Hematopoietic multipotent progenitor cell treated with erythropoietin and hydrocortisone succinate and interleukin-3 and kit ligand, for 6 days (in vitro differentiated cells): ENCODE results near the gene APOE.
"Not testable (repeated sequence)": the region's sequence is repeated elsewhere in the genome, so short reads cannot be mapped to it uniquely, and the experiment has no call there.

Source experiments
- DNase-seq: peaks from one replicate; pipeline ENCODE4 v3.0.0-alpha.2; 2015

Gene APOE

DNA sequence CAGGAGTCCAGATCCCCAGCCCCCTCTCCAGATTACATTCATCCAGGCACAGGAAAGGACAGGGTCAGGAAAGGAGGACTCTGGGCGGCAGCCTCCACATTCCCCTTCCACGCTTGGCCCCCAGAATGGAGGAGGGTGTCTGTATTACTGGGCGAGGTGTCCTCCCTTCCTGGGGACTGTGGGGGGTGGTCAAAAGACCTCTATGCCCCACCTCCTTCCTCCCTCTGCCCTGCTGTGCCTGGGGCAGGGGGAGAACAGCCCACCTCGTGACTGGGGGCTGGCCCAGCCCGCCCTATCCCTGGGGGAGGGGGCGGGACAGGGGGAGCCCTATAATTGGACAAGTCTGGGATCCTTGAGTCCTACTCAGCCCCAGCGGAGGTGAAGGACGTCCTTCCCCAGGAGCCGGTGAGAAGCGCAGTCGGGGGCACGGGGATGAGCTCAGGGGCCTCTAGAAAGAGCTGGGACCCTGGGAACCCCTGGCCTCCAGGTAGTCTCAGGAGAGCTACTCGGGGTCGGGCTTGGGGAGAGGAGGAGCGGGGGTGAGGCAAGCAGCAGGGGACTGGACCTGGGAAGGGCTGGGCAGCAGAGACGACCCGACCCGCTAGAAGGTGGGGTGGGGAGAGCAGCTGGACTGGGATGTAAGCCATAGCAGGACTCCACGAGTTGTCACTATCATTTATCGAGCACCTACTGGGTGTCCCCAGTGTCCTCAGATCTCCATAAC, at the start of gene APOE:
Gene APOE, plus strand, starts transcription at position 360 of the 724 bp plus-strand sequence. CDS start 829 bp downstream, outside the sequence.
- peak; percentile 50 for DNase-seq

- peak; percentile 72 for DNase-seq
These were observed 49.0 kb upstream of the APOE start for GRCh38 chr19:44856421-44857083.

DNA sequence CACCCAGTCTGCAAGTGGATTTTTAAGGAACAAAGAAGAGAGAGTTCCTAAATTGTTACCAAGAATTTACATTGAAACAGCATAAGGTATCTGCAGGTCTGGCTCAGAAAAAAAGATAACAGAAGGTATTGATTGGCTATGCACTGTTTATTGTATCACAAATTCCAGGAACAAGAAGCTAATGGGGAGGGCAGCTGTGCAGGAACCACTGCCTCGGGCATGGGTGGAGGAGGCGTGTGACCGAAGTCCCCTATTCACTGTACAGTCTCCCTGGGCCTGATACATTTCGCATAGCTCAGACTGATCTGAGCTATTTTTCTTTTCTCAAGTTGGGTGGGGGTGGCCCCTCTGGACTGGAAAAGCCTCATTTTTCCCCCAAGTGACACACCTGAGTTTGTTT, 47.8 kb upstream of the APOE start:
- no peak for DNase-seq

GRCh38 chr19:44861576-44861975, 44.0 kb upstream of the APOE start:
- not testable (repeated sequence) for DNase-seq

- no peak for DNase-seq
These were observed 41.6 kb upstream of the APOE start for GRCh38 chr19:44863990-44864389.

GRCh38 chr19:44865196-44865767, 40.3 kb upstream of the APOE start:
- DNase-seq, result no peak

- DNase-seq, result peak; percentile 83
These were observed 38.9 kb upstream of the APOE start for GRCh38 chr19:44866664-44867063.

DNA sequence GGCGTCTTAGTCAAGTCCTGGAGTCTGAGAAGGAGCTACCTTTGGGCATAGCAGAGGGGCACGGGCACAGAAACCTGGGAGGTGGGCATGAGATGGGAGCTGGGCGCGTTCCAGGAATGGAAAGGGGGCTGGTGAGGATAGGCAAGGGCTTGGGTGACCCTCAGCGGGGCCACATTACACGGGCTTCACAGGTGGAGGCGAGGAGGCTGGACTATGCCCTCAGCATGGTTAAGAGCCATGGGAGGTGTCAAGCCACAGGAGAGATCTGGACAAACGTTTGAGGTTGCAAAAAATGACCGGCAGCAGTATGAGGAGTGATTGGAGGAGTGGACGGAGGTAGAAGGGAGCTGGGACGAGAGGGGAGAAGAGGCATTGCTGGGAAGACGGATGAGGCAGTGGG, 38.0 kb upstream of the APOE start:
- no peak for DNase-seq

- DNase-seq, result peak; percentile 63
These were observed 35.7 kb upstream of the APOE start for GRCh38 chr19:44869733-44870470.

DNA sequence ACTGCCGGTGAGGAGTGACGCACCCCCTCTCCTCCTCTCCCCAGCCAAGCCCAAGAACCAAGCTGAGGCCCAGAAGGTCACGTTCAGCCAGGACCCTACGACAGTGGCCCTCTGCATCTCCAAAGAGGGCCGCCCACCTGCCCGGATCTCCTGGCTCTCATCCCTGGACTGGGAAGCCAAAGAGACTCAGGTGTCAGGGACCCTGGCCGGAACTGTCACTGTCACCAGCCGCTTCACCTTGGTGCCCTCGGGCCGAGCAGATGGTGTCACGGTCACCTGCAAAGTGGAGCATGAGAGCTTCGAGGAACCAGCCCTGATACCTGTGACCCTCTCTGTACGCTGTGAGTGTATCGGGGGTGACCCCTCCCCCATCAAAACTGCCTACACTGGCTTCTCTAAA, 33.8 kb upstream of the APOE start:
- no peak for DNase-seq

- no peak for DNase-seq
These were observed 32.9 kb upstream of the APOE start for GRCh38 chr19:44872661-44873060.

GRCh38 chr19:44874317-44874716, 31.3 kb upstream of the APOE start:
- DNase-seq, result no peak

- no peak for DNase-seq
These were observed 29.7 kb upstream of the APOE start for GRCh38 chr19:44875666-44876451.

- DNase-seq, result no peak
These were observed 28.6 kb upstream of the APOE start for GRCh38 chr19:44876930-44877535.

DNA sequence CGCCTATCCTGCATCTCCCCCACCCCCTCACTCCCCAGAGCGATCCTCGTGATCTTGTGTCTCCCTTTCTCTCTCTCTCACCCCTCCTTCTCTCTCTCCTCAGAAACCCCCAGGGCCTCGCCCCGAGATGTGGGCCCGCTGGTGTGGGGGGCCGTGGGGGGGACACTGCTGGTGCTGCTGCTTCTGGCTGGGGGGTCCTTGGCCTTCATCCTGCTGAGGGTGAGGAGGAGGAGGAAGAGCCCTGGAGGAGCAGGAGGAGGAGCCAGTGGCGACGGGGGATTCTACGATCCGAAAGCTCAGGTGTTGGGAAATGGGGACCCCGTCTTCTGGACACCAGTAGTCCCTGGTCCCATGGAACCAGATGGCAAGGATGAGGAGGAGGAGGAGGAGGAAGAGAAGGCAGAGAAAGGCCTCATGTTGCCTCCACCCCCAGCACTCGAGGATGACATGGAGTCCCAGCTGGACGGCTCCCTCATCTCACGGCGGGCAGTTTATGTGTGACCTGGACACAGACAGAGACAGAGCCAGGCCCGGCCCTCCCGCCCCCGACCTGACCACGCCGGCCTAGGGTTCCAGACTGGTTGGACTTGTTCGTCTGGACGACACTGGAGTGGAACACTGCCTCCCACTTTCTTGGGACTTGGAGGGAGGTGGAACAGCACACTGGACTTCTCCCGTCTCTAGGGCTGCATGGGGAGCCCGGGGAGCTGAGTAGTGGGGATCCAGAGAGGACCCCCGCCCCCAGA, 27.3 kb upstream of the APOE start:
- no peak for DNase-seq

DNA sequence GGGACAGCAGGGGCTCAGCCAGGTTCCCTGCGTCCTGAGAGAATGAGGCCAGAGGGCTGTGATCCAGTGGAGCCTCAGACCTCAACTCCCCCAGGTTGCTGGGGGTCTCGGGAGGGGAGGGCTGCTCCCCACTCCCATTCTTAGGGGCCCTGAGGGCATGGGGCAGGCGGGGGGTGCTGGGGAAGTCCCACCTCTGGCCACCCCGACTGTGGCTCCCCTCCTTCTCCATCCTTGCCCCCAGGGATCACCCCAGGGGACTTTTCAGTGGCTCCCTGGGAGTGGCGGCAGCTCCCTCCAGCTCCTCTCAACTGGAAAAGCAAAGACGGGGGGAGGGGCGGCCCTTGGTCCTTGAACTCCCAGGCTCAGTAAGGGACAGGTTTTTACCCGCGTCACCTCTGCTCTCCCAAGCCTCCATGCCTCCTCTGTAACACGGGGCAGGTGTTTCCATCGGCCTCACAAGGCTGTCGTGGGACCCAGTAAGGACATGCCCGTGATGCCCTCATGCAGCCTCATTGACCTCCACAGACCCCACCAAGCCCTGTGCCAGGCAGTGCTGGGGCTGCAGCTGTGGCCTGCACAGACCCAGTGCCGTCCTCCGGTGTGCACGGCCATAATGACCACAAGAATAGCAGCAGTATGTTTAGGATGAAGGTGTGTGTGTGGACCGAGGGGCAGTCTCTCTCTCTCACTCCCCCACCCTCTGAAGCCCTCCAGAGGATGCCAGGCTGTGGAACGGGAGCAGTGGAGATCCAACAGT, 26.1 kb upstream of the APOE start:
- no peak for DNase-seq

DNA sequence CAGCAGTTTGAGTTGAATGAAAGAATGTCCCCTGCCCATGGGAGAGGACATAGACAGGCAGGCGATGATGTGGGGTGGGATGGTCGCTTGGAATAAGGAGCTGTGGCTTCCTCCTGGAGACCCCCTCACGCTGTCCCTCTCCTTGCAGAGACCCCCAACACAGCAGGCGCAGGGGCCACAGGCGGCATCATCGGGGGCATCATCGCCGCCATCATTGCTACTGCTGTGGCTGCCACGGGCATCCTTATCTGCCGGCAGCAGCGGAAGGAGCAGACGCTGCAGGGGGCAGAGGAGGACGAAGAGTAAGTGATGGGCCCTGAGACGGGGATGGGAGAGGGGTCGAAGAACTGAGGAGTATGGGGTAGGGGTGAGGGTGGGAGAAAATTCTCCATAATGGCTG, 23.5 kb upstream of the APOE start:
- DNase-seq, result no peak

DNA sequence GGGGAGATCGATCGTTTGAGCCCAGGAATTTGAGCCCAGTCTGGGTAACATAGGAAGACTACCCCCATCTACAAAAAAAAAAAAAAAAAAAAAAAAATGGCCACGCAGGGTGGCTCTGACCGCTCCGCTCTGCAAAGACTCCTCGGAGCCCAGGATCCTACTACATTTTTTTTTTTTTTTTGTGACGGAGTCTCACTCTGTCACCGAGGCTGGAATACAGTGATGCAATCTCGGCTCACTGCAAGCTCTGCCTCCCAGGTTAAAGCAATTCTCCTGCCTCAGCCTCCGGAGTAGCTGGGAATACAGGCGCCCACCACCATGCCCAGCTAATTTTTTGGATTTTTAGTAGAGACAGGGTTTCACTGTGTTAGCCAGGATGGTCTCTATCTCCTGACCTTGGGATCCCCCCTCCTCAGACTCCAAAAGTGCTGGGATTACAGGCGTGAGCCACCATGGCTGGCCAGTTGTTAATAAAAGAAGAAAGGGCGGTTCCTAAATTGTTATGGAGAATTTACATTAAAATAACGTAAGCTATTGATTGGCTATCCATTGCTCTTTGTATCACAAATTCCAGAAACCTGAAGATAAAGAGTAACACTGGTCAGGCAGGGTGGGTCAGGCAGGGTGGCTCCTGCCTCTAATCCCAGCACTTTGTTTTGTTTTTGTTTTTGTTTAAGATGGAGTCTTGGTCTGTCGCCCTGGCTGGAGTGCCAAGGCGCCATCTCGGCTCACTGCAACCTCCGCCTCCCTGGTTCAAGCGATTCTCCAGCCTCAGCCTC, 22.8 kb upstream of the APOE start:
- not testable (repeated sequence) for DNase-seq

DNA sequence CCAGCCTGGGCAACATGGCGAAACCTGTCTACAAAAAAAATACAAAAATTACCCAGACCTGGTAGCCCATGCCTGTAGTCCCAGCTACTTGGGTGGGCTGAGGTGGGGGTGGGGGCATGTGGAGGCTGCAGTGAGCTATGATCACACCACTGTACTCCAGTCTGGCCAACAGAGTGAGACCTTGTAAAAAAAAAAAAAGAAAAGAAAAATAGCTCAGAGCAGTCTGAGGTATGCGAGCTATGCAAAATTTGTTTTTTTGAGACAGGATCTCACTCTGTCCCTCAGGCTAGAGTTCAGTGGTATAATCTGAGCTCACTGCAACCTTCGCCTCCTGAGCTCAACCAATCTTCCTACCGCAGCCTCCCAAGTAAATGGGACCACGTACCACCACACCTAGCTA, 21.7 kb upstream of the APOE start:
- DNase-seq, result no peak

DNA sequence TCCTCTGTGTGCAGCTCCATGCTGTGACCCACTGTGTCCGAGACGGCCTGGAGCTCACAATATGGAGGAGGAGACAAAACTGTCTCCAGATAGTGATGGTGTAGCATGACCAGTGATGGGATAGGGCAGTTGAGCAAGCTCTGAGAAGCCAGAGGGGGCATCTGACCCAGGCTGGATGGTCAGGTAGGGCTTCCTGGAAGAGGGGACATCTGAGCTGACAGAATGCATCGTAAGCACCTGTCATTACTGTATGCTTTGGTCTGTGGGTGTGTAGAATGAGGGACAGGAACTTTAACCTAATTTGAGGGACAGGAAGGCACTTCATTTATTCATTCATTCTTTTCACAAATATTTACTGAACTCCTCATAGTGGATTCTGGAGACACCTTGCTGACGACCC, 21.0 kb upstream of the APOE start:
- no peak for DNase-seq
